GM12878 (cell line): ENCODE data around the gene SEPTIN6. TPM values are rescaled to one million over a fixed set of nuclear protein-coding genes. Genes with fewer than 3 reads are reported as not detected.
A peak's percentile ranks its signal among the peaks of the same experiment; 100 is the strongest.

Experiments used
- ASH2L ChIP-seq: fragments of 300-600, 200-600 bp; sonication (generic); IDR thresholded peaks from 2 replicates; pipeline ENCODE4 v1.6.1; 2017; ENCODE audit warnings: low read depth, mild to moderate bottlenecking, borderline replicate concordance
- ATF3 ChIP-seq: IDR thresholded peaks from 2 replicates; pipeline ENCODE4 v1.6.1; 2011; ENCODE audit warnings: low read depth, mild to moderate bottlenecking, low read length, moderate library complexity, borderline replicate concordance; ENCODE audit errors: extremely low read depth
- CBFB ChIP-seq: IDR thresholded peaks from 2 replicates; pipeline ENCODE4 v1.6.1; 2016; ENCODE audit warnings: antibody characterized with exemption, low read depth
- CBX5 ChIP-seq: sonication (generic); IDR thresholded peaks from 2 replicates; pipeline ENCODE4 v1.6.1; 2016; ENCODE audit warnings: low read depth, moderate library complexity, mild to moderate bottlenecking, inconsistent platforms
- E2F8 ChIP-seq: fragments of 450-650 bp; IDR thresholded peaks from 2 replicates; pipeline ENCODE4 v1.6.1; 2018; ENCODE audit warnings: mild to moderate bottlenecking, low read depth, moderate library complexity; ENCODE audit not compliant: partially characterized antibody
- EZH2 ChIP-seq: IDR thresholded peaks from 2 replicates; pipeline ENCODE4 v1.6.1; 2012; ENCODE audit warnings: low read depth, mild to moderate bottlenecking, control low read depth, inconsistent platforms, low read length, borderline replicate concordance; ENCODE audit not compliant: control insufficient read depth
- FOXK2 ChIP-seq: fragments of 450-650 bp; IDR thresholded peaks from 2 replicates; pipeline ENCODE4 v1.6.1; 2017; ENCODE audit warnings: mild to moderate bottlenecking, moderate library complexity
- HDAC6 ChIP-seq: fragments of 200-600 bp; sonication (generic); IDR thresholded peaks from one replicate; pipeline ENCODE4 v1.8.0; 2017; ENCODE audit warnings: antibody characterized with exemption; ENCODE audit not compliant: unreplicated experiment
- MLLT1 ChIP-seq: fragments of 450-650 bp; IDR thresholded peaks from 2 replicates; pipeline ENCODE4 v1.6.1; 2016; ENCODE audit warnings: mild to moderate bottlenecking
- NFIC ChIP-seq: IDR thresholded peaks from 2 replicates; pipeline ENCODE4 v1.6.1; 2012; ENCODE audit warnings: low read depth, mild to moderate bottlenecking, inconsistent platforms, low read length, moderate library complexity
- NFXL1 ChIP-seq: fragments of 450-650 bp; IDR thresholded peaks from 2 replicates; pipeline ENCODE4 v1.6.1; 2017; ENCODE audit warnings: antibody characterized with exemption, mild to moderate bottlenecking, borderline replicate concordance
- RFX5 ChIP-seq: IDR thresholded peaks from 2 replicates; pipeline ENCODE4 v1.6.1; 2011; ENCODE audit warnings: low read depth, low read length, improper control_type of control experiment
- TCF3 ChIP-seq: IDR thresholded peaks from 2 replicates; pipeline ENCODE4 v1.6.1; 2012; ENCODE audit warnings: low read depth, mild to moderate bottlenecking, low read length, borderline replicate concordance; ENCODE audit not compliant: insufficient read depth
- polyA plus RNA-seq, 11 experiments: library from polyadenylated mRNA; depleted of rRNA in 4 of 11; unstranded in 6 of 11; stranded (reverse) in 5 of 11; fragments of >200 nt; fragmentation: Nextera tagmentation in 4 of 11; fragmentation: Illumina TruSeq in 1 of 11; extraction: Ambion mirVana in 4 of 11; extraction: Trizol in 1 of 11; gene quantifications; 1 replicate in 1 of 11; 2 replicates in 10 of 11; pipeline versions ENCODE4 v1.2.1 to v1.2.3, GENCODE V29; 2011 to 2016; ENCODE audit warnings: inconsistent platforms in 2 of 11, missing spikeins in 2 of 11, low read depth in 1 of 11
- total RNA-seq, 4 experiments: library from RNA; depleted of rRNA in 3 of 4; stranded (reverse); fragments of >200 nt in 3 of 4; fragmentation: Illumina TruSeq in 1 of 4; extraction: Trizol in 1 of 4; gene quantifications; 2 replicates each; pipeline versions ENCODE4 v1.2.1 to v1.2.3, GENCODE V29; 2013 to 2021
- TF ChIP-seq, protein P1 (sequence below): fragments of 450-650 bp; IDR thresholded peaks from 2 replicates; pipeline ENCODE4 v1.6.1; 2014; ENCODE audit warnings: mild to moderate bottlenecking
- TF ChIP-seq, protein P2 (sequence below): fragments of 450-650 bp; IDR thresholded peaks from 2 replicates; pipeline ENCODE4 v1.6.1; 2017; ENCODE audit warnings: borderline replicate concordance
- TF ChIP-seq, protein P3 (sequence below): fragments of 450-650 bp; conservative IDR thresholded peaks from 2 replicates; pipeline ENCODE4 v1.6.1; 2017; ENCODE audit warnings: mild to moderate bottlenecking, moderate library complexity
- TF ChIP-seq, protein P4 (sequence below): IDR thresholded peaks from 2 replicates; pipeline ENCODE4 v1.6.1; 2012; ENCODE audit warnings: low read length, inconsistent platforms

The SEPTIN6 gene
- total and polyA plus RNA-seq, 10 of the 15 experiments (the other 5 are each of a cell fraction or from before 2014, with no cell fraction given): 37.2 to 353 (median 154) TPM

- TF ChIP-seq, protein P1, sequence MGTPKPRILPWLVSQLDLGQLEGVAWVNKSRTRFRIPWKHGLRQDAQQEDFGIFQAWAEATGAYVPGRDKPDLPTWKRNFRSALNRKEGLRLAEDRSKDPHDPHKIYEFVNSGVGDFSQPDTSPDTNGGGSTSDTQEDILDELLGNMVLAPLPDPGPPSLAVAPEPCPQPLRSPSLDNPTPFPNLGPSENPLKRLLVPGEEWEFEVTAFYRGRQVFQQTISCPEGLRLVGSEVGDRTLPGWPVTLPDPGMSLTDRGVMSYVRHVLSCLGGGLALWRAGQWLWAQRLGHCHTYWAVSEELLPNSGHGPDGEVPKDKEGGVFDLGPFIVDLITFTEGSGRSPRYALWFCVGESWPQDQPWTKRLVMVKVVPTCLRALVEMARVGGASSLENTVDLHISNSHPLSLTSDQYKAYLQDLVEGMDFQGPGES: no peak
- no peak for TF ChIP-seq HDAC6
- TF ChIP-seq NFIC: no peak
- no peak for TF ChIP-seq NFXL1
- TF ChIP-seq, protein P2, sequence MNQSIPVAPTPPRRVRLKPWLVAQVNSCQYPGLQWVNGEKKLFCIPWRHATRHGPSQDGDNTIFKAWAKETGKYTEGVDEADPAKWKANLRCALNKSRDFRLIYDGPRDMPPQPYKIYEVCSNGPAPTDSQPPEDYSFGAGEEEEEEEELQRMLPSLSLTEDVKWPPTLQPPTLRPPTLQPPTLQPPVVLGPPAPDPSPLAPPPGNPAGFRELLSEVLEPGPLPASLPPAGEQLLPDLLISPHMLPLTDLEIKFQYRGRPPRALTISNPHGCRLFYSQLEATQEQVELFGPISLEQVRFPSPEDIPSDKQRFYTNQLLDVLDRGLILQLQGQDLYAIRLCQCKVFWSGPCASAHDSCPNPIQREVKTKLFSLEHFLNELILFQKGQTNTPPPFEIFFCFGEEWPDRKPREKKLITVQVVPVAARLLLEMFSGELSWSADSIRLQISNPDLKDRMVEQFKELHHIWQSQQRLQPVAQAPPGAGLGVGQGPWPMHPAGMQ: no peak
- TF ChIP-seq CBFB: no peak; the same call in 1 of the 2 replicates
- TF ChIP-seq, protein P3, sequence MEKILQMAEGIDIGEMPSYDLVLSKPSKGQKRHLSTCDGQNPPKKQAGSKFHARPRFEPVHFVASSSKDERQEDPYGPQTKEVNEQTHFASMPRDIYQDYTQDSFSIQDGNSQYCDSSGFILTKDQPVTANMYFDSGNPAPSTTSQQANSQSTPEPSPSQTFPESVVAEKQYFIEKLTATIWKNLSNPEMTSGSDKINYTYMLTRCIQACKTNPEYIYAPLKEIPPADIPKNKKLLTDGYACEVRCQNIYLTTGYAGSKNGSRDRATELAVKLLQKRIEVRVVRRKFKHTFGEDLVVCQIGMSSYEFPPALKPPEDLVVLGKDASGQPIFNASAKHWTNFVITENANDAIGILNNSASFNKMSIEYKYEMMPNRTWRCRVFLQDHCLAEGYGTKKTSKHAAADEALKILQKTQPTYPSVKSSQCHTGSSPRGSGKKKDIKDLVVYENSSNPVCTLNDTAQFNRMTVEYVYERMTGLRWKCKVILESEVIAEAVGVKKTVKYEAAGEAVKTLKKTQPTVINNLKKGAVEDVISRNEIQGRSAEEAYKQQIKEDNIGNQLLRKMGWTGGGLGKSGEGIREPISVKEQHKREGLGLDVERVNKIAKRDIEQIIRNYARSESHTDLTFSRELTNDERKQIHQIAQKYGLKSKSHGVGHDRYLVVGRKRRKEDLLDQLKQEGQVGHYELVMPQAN: peak; percentile 50
- TF ChIP-seq CBX5: 0 out of 2 replicates have a peak, but pooled peaks have one; percentile 55
- TF ChIP-seq ATF3: no peak
- TF ChIP-seq MLLT1: peak; percentile 77; the same call in 1 of the 2 replicates
- TF ChIP-seq EZH2: no peak
- no peak for TF ChIP-seq RFX5
- peak; percentile 96 for TF ChIP-seq FOXK2
- TF ChIP-seq, protein P4, sequence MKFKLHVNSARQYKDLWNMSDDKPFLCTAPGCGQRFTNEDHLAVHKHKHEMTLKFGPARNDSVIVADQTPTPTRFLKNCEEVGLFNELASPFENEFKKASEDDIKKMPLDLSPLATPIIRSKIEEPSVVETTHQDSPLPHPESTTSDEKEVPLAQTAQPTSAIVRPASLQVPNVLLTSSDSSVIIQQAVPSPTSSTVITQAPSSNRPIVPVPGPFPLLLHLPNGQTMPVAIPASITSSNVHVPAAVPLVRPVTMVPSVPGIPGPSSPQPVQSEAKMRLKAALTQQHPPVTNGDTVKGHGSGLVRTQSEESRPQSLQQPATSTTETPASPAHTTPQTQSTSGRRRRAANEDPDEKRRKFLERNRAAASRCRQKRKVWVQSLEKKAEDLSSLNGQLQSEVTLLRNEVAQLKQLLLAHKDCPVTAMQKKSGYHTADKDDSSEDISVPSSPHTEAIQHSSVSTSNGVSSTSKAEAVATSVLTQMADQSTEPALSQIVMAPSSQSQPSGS: no peak
- 0 out of 2 replicates have a peak, but pooled peaks have one; percentile 65 for TF ChIP-seq TCF3
- TF ChIP-seq ASH2L: no peak
- no peak for TF ChIP-seq E2F8
Observed at GRCh38 chrX:119693040-119693995, at the start of gene SEPTIN6 (continued).
